Ramos (cell line): Measurements from ENCODE around the gene N4BP2L2.

ENCODE experiments used
- in situ Hi-C: fragments of 300-500 bp; cut with MboI; formaldehyde crosslinking; loops from one replicate; pipeline ENCODE4 v1.14.3; 2022; ENCODE audit warnings: low sequenced_read_pairs; ENCODE audit not compliant: unreplicated experiment

The N4BP2L2 gene

DNA sequence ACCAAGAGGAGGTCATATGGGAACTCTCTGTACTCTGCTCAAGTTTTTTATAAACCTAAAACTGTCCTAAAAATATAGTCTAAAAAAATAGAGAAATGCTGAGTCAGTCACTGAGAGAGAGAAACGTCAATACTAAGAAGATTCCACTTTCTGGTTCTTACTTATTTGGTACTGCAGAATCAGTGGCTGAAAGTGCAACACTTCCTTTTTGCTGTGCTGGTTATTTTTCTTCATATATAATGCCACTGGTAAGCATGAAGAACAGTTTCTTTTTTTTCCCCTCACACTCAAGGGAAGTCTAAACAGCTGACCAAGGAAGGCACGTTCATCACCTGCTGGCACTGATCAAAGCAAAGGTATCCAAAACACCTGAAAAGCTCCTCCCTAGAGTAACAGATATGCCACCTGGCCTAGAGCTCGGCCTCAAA lies 66.4 kb downstream of the N4BP2L2 start:
- in situ Hi-C loops, result no loop called here

DNA sequence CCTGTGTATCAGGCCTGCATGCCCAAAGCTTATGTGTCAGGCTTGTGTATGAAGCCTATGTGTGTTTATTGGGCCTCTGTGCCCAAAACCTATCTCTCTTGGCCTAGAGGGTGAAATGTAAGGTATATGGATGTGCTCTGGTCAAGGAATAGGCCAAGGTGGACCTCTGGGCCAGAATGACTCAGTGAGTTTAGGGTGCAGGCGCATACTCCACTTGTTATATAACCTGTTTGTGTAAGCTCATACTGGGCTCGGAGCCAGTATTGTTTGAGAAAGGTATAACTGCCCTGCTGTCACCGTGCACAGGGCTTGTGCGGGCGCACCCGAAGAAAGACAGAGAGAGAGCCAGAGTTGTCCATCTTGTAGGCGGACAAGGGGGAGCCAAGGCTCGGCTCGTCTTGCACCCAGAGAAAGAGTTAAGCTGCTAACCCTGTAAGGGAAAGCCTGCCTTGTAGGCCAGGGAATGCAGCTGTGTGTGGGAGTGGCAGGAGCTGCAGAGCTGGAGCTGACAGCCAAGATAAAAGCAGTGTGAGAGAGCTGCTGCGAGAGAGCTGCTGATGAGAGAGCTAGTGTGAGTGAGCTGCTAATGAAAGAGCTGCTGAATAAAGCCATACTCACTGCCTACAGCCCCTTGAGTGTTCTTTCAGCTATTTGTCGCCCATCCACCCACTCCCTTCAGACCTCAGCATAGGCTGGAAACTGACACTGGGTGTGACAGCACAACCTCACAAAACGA lies 67.2 kb downstream of the N4BP2L2 start:
- in situ Hi-C loops, result no loop called here

DNA sequence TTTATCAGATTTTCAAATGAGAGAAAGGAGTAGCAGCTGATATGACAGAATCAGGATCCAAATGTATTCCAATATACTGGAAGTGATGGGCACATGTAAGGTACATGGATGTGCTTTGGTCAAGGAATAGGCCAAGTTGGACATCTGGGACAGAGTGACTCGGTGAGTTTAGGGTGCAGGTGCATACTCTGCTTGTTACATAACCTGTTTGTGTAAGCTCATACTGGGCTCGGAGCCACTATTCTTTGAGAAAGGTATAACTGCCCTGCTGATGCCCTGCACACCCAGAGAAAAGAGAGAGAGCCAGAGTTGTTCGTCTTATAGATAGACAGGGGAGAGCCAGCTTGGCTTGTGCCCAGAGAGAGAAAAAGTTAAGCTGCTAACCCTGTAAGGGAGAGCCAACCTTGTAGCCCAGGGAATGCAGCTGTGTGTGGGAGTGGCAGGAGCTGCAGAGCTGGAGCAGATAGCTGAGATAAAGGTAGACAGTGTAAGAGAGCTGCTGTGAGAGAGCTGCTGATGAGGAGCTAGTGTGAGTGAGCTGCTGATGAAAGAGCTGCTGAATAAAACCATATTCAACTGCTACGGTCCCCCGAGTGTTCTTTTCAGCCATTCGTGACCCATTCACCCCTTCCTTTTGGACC lies 70.0 kb downstream of the N4BP2L2 start:
- in situ Hi-C loops, result no loop called here

DNA sequence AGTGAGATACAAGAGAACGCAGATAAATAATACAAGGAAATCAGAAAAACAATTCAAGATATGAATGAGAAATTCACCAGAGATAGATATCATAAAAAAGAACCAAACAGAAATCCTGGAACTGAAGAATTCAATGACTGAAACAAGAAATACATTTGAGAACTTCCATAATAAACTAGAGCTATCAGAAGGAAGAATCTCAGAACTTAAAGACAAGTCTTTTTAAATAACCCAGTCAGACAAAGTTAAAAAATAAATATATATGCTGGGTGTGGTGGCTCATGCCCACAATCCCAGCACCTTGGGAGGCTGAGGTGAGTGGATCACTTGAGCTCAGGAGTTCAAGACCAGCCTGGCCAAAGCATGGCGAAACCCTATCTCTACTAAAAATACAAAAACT lies 82.0 kb downstream of the N4BP2L2 start:
- in situ Hi-C loops, result no loop called here

DNA sequence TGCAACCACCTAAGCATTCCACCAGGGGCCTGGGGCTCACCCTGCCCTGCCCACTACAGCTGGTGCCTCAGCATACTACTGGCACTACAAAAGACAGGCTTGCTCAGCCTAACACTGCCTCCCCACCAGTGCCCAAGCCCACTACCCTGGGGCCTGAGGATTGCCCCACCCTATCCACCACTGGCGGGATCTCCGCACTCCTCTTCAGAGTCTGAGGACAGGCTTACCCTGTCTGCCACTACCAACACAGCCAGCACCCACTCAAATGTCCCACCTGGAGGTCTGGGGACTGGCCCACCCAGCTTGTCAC lies 83.0 kb downstream of the N4BP2L2 start:
- in situ Hi-C loops, result no loop called here

DNA sequence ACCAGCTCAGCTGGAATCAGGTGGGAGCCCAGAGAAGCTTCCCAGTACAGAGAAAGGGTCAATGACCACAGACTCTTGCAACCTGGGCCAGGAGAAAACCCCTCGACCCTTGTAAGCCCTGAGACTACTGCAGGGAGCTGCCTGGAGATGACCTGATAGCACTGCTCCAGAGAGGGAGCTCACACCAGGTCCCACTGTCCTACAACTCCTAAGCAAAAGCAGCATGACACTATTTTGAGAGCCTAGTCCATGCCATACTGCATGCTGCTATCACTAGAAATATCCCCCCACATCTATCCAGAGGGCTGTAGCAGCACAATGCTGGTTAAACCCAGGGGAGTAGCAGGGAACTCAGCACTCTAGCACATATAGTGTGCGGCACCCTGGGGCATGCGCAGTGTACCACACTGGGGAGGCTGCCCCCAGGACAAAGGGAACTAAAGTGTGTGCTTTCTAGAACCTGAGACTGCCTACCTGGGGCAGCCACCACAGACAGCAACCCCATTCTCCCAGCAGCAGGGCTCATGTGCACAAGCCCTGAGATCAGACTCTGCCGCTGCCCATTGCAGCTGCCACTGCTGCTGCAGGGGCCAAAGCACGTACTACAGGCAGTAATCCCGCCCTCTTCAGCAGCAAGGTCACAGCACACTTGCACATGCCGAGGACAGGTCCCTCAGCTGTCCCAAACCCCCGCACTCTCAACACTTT lies 83.6 kb downstream of the N4BP2L2 start:
- in situ Hi-C loops, result no loop called here

DNA sequence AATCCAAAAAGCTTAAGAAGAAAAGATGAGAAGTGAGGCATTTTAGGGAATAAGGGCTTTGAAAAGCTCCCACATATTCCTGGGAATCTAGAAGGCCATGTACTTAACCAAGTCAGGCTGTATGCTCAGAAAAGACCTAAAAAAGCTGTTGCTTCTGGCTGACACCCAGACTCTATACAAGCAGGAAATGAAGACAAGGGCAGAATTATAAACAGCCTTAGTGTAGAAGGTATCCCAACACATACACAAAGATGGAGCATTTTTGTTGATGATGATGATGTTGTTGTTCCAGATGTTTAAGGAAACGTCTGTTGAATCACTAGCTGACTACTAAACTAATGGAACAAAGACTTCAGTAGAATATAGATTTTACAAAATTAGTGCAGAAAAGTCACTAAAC lies 84.6 kb downstream of the N4BP2L2 start:
- in situ Hi-C loops, result no loop called here

GRCh38 chr13:32448972-32449371 lies 89.6 kb downstream of the N4BP2L2 start:
- in situ Hi-C loops, result no loop called here

DNA sequence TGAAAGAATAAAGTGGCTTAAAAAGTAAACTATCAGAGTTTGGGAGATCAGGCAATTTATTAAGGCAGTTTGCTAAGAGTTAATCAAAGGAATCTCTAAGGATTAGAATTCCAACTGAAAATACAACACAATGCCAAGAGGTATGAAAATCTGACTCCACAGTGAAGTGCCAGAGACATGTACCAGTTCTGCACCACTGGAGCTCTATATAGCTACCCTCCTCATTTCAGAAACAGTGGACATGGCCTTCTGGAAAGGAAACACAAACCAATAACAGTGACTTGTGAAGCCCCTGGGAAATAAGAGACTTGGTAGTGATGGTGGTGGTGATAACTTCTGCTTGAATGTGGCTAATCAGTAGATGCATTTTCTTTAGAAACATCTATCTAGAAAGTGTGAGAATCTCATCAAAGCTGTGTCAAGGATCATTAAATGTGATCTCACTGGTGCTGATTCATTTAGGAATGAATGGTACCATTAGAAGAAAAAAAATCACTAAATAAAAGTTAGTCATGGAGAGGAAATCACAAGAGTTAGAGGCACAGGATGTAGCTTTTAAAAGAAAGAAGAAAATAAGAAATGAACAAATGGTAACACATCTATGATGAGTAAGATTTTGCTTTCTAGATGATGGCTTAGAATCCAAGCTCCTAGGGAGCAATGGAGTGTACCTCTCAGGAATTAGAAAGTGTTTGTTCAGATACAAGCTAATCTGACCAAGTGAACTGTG lies 90.5 kb downstream of the N4BP2L2 start:
- in situ Hi-C loops, result no loop called here

GRCh38 chr13:32446773-32447465 lies 91.7 kb downstream of the N4BP2L2 start:
- in situ Hi-C loops, result no loop called here

GRCh38 chr13:32446220-32446619 lies 92.4 kb downstream of the N4BP2L2 start:
- in situ Hi-C loops, result no loop called here

- in situ Hi-C loops, result no loop called here
Observed at GRCh38 chr13:32445461-32445860, 93.1 kb downstream of the N4BP2L2 start.

- in situ Hi-C loops, result no loop called here
Observed at GRCh38 chr13:32443111-32443510, 95.5 kb downstream of the N4BP2L2 start.

DNA sequence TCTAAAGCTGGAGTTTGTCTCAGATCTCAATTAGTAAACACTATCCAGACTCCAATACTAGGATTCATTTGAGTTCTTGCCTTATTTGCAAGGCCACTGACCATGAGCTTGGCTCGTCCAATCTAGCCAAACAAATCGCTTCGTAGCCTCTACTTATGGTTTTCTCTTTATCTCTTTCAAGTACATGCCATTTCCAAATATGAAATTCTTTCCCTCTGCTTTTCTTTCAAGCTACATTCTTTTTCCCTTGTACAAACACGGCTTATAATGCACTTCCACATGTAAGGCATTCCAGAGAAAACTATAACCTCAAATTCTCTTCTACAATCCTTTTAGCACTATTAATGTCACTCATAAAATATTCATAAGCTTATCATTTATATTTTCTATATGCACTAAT lies 99.7 kb downstream of the N4BP2L2 start:
- in situ Hi-C loops, result no loop called here

DNA sequence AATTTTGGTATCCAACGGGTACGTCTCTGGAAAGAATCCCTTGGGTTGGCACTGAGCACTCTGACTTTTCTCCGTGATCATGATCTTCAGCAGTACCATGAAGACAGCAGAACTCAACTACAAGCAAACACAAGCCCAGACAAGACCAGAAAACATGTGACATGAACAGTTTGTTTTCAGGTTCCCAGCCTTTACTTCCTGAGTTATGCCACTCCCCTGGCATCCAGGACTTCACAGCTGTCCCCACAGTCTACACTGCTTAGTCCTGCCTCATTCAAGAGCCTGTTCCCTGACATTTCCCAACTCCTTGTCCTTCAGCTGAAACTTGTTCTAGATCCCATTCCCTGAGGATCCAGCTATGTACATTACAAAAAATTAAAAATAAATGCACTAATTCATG lies 105.7 kb downstream of the N4BP2L2 start:
- in situ Hi-C loops, result no loop called here

DNA sequence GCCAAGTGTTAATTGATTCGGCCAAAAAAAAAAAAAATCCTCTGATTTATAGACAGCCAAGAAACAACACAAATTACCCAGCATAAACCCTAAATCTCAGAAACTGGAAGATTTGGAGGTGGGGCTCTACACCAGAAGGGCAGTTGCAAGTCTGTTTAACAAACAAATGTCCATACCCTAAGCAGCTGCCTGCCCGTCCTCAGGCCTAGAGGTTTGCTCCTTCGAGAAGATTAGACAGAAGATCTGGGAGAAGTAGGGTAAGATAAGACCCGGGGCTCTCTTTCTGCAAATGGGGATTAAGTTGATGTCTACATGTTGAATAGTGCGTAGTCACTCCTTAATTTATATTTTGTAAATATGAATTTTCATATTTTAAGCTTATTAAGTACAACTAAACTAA lies 107.2 kb downstream of the N4BP2L2 start:
- in situ Hi-C loops, result no loop called here

DNA sequence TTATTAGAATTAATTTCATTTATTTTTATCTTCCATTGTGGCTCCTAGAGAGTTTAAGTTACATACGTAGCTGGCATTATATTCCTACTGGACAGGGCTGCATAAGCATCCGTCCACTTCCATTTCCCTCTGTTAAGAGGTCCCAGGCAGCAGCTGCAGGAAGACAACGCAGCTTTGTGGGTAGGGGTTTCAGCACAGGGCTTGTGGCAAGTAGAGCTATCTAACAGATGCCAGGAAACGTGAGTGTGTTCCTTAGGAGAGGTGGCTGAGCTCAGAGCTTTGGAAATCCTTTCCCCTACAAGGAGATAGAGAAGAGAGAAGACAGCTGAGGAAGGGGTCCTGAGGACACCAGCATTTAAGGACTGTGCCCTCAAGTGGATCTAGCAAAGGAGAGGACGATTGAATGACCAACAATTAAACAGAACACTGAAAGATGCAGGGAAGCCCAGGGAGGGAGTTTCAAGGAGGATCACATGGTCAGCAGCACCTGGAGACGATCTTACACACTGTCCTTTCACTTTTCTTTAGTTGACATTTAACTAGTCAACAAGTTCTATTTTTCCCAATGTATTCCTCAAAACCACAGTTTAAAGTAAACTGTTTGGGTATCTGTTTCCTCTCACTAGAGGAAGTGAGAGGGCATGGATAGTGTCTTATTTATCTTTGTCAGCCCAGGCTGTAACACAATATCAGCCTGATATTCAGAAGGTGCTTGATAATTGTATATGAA lies 108.4 kb downstream of the N4BP2L2 start:
- in situ Hi-C loops, result no loop called here

DNA sequence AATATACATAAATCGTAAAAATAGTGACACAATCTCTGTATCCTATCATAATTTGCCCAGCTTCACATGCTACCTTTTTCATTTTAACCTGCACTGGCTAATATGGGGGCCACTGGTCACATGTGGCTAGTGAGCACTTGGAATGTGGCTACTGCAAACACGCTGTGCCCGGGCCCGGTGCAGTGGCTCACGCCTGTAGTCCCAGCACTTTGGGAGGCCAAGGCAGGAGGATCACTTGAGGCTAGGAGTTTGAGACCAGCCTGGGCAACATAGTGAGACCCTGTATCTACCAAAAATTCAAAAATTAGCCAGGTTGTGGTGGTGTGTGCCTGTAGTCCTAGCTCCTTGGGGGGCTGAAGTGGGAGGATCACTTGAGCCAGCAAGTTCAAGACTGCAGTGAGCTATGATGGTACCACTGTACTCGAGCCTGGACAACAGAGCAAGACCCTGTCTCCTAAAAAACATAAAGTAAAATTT lies 109.1 kb downstream of the N4BP2L2 start:
- in situ Hi-C loops, result no loop called here

DNA sequence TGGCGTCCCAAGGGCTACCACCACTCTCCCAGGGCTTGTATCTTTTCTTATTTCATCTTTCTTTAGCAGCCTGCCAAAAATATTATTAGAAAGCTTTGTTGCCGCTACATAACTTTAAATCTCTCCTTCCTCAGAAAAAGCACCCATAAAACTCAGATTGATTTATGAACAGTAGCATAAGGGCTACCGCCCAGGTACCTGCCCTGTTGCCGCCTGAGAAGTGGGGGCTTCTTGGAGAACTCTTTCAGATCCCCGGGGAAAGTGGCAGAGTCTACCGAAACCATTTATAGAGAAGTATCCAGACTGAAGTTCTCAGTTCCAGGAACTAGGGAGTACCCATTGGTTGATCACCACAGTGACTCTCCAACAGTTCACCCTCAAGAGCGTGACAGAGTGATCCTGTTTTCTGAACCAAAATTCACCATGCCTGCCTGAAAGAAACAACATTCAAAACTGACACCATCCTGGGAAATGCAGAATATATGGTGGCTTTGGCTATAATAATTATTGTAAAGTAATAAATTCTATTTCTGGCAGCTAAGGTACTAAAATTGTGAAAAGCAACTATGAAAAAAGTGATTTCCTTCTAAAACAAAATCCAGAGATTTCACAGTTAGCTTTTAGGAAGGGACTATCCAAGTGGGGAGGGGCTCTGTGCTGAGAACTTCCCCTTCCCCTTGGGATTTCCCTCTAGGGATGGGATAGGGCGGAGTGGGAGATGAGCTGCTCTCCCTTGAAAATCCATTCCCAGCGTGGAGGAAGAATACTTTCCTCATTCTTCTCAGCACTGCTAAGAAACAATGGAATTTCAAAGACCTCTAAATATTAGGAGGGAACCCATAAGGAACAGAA lies 109.8 kb downstream of the N4BP2L2 start:
- in situ Hi-C loops, result no loop called here
